Activated T-cell treated with anti-CD3 and anti-CD28 coated beads, Interleukin-2, amount 50 U/mL, for 1 hour (primary cell): ENCODE measurements around the gene UST.
"Not testable (repeated sequence)": the region's sequence is repeated elsewhere in the genome, so short reads cannot be mapped to it uniquely, and the experiment has no call there.

Source experiments
- DNase-seq: peaks from one replicate; pipeline ENCODE4 v3.0.0-alpha.2; 2020

Gene UST

DNA sequence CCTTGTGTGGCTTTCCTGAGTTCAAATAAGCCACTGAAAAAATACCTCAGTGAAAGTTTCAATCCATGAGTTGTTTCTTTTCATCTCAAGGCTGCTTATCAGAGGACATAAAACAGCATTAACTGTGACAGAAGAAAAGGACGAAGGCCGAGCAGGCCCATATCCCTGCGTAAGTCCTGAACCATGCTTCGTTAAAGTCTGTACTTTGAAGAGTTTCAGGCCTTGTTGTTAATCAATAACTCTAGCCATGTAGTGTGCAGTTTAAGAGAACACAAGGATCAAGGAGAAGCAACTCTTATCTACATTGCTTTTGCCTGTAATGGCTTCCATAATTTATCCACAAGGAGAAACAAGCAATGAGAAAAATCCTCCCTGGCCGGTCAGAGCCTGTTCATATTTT lies 165.4 kb downstream of the UST start:
- DNase-seq = no peak

DNA sequence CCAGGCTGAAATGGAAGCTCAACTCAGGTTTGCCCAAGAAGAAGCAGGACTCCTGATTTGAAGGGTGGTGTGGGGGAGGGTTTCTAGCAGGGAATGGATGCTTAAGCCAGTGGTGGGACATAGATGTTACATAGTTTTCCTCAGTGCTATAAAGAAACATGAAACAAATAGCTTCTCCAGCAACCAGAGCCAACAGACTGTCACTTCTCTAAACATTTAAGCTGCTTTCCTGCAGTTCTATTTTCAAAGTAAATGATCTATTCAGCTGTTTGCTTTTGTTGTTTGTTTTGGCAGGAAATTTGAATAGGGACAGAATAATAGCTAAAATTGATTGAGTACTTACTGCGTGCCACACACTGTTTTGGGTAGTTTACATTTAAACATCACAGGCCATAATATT lies 169.0 kb downstream of the UST start:
- DNase-seq = no peak

DNA sequence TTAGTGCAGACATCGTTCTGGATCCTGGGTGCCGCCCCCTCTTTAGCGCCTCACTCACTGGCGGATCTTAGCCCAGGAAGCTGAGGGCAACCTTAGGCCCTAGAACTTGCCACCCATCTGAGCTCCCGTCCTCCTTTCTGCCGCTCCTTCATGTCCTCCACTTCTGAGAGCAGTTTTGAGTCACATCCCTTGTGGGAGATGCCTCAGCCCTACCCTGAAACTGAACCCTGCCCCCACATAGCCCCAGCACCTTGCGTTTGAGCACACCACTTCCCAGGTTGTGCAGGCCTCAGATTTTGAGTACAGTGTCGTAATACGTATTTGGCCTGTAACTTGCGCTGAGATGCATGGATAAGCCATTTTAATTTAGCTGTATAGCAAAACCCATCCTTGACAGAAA lies 169.7 kb downstream of the UST start:
- not testable (repeated sequence) for DNase-seq

DNA sequence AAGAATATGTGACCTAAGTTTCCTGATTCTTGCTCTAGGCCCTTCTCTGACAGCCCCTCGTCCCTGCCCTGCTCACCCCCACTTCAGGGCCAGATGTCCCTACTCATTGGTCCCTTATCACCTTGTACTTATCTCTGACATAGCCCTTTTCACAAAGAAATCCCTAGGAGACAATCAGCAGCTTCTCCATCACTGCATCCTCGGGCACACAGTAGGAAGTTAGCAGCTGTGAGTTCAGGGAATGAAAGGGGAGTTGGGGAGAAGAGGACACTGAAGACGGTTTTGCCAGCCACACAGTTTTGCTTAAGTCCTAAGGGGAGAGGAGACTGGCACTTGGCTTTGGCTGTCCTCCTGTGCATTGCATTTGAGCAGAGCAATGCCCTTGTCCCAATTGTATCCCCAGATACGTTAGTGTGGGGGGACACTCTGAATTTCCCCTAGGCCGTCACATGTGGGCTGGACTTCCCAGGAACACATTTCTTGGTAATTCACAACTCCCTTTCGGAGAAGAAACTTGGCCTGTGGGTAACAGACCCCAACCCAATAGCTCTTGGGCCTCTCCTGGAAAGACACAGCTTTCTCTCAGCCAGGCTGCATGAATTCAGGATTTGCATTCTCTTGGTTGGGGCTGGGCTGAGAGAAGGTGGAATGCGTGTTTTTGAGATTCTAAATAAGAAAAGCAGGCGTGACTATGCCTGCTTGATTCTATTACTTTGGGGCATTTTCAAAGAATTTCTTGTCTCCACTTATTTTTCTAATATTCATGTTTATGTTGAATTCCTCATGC lies 177.6 kb downstream of the UST start:
- no peak for DNase-seq

DNA sequence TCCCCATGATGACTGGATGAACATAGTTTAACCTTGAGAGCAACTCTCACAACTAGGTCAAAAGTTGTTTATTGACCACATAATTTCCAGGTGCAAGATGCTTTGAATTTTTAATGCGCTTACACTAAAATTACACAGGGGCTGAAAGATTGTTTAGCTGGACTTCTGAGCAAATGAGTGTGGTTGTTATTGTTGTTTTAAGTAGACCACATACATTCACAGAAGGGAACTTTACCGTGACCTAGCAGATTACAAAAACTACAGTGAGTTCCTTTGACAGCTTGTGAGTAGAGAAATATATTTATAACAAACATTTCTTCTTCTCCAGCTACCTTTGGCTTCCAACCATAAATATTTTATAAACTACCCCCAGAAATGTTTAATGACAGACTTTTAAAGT lies 178.9 kb downstream of the UST start:
- DNase-seq = no peak

DNA sequence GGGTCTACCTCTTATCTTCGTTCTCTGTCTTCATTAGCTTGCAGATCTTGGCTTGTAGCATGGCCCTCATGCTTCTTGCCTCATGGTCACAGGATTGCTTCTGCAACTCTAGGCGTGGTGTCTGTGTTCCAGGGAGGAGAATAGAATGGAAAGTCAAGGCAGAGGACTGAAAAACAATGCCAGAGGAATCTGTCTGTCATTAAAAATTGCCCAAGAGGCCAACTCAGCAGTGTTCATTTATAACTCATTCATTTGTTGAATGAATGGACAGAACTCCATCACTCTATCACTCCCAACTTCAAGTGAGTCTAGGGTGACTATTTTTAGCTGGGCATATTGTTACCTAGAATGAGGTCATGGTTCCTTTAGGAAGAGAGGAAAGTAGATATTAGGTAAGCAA lies 179.6 kb downstream of the UST start:
- no peak for DNase-seq

DNA sequence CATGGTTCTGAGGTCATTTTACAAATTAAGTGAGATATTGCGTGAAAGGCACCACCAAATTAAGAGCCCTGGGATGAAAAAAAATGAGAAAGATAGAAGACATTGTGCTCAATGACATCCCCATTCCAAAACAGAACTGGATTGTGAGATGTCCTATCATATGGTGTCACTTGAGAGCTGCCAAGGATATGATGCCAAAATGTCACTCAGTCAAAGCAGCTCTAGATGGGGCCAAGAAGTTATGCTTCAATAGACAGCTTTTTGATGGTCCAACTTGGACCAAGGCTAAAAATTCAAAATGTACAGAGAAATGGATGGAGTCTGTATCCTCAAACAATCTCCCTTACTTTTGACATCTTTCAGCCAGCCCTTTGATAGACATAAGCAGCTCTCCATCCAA lies 180.8 kb downstream of the UST start:
- DNase-seq = no peak

DNA sequence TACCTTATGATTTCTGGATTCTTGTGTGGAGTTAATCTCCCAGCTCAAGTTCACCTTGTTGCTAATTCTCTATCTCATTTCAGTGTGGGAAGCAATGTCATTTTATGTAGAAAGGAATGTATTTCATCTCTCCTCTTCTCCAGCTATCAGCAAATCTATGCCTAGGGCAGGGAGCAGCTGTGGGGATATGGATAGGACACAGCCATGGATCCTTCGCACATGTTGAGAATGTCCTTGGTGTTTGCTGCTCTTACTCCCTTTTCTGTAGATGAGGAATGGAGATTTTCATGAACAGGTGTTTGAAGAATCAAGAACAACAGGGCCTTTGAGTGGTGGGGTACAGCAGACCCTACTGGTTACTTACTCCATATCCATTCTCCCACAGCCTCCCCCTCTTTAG lies 182.0 kb downstream of the UST start:
- DNase-seq = no peak

DNA sequence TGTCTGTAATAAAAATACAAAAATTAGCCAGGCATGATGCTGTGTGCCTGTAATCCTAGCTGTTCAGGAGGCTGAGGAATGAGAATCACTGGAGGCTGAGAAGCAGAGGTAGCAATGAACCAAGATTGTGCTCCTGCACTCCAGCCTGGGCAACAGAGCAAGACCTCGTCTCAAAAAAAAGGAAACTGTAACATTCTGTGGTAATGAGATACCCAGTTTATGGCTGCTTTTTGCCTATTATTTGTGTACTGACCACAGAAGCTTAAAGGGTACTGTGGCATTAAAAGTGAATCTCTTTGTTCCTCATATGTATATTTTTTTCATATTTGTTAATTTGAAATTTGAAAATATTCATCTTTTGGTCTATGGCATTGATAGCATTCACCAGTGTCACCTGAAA lies 185.4 kb downstream of the UST start:
- no peak for DNase-seq

DNA sequence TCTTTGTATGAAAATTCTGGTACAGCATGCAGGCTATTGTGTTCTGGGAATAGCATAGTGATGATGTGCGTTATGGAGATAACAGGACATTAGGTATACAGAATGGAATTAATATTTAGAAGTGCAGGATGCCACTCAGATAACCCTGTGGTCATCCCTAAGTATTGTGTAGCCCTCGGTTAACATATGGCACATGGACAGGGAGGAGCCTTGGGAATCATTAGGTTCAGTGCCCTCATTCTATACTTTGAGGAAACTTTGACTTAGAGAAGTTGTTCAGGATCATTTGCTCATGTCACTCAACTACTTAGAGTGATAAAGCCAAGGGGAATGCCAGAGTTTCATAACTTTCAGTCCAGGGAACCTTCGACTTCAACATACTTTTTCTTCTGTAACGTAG lies 185.9 kb downstream of the UST start:
- DNase-seq = no peak

DNA sequence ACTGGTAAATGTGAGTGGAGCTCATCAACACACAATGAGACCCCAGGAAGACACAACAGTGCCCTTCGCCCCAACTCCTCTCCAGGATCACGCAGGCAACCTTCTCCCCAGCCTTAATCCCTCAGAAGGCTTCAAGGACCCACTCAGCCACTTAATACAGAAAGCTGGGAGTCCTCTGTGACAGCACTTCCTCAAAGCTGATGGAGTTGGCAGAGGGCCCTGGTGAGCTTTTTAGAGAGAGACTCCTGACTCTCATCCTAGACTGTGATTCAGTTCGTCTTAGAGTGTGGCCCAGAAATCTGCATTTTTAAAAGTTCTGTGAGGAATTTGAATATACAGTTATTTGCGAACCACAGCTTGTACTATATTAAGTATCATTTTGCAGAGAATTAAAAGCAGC lies 187.7 kb downstream of the UST start:
- no peak for DNase-seq

DNA sequence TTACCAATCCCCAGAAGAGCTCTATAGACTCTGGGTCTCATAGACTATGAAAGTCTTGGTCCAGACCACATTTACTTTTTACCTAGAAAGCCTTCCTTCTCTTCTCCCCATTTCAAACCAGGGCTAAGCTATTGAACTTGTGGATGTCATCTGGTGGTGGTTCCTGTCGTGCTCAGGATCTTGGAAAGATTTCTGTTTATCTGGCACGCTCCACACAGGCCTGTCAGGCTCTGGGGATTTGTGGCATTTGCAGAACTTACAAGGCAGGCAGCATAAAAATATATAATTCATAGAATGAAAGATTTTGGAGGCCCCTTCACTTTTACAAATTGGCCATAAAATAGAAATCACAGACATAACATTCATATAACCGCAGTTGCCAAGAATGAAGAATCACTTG lies 188.1 kb downstream of the UST start:
- no peak for DNase-seq

DNA sequence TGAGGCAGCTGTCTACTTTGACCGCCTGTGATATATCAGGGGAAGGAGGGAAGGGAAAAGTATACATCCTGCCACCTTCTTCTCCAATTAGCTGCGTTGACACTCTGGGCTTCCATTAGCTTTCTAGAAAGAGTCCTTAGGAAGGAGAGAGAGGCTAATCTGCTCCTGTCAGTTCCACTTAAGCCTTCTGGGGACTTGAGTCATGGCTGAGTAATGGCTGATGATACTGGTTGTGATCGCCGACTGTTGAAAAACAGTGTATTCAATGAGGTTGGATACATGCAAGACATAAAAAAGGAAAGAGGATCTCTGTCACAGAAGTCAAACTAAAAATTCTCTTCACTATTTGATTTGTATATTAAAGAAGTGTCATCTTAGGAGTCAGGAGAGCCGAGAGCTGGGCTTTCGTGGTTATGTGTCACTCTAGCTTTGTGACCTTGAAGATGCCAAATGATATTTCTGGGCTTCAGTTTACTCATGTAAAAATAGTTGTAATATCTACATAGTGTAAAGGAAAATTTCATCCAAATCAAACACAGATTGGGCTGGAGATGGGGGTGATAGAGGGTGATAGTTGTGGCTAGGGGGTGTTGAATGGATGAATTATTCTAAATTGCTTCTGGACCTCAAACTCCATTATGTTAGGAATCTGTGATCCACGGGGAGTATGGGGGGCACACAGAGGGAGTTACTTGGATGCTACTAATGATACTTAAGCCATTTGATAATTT lies 189.0 kb downstream of the UST start:
- no peak for DNase-seq

DNA sequence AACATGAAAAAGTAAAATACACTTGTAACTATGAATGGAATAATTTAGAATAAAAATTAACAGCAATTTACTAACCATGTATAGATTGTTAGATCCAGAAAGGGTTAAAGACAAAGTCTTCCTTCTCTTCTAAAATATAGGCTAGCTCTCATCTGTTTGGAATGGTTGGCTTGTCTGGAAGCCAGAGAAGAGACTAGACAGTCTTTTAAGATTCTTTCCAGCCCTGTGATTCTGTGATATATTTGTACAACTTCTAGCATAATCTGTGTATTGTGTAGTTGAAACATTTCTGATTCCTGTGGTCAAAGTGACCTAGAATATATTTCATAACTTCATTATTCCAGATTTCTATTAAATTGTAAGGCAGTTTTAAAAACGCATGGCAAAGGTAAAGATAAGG lies 196.6 kb downstream of the UST start:
- DNase-seq = no peak

DNA sequence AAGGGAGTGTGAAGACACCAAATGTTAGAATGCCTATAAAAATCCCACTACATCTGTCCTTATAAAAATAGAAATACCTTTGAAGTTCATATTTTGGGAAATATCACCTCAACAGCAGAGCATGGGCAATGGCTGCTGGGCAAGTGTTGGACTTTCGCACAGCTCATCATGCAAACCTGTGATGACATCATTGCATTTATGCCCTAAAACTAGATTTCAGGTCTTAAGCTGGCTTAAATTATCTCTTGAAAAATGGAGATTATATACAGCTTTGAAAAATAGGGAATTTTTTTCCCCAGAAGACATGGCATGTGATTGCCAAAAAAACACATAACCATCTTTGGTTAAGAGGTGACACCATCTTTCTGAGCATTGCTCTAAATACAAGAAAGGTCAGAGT lies 197.8 kb downstream of the UST start:
- no peak for DNase-seq

DNA sequence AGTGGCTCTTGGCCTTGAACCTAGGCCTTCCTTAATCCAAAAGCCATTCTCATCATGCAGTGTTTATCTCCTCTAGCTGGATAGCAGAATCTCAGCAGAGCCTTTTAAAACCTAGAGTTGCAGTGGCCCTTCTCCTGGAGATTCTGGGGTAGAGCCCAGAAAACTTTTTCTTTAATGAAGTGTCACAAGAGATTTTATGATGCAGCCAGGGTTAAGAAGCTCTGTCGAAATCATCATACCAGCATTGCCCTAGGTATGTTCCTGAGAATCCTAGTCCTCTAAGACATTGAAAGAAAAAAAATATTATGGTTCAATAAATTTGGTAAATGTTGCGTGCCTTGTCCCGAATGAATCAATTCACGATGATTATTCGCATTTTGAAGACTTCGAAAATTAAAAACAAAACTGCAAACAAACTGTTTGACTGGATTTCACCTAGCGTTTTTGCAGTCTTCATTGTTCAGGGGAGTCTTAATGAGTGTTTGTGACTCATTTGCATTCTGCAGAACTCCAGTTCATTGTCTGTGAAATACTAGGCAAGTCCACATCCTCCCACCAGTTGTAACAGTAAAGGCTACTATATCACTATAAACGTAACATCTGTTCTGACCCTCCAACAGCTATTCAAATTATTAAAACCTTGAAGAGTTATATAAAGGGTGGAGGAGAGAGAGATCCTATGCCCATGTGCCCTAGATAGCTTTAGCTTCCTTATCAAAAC lies 198.6 kb downstream of the UST start:
- DNase-seq = no peak

DNA sequence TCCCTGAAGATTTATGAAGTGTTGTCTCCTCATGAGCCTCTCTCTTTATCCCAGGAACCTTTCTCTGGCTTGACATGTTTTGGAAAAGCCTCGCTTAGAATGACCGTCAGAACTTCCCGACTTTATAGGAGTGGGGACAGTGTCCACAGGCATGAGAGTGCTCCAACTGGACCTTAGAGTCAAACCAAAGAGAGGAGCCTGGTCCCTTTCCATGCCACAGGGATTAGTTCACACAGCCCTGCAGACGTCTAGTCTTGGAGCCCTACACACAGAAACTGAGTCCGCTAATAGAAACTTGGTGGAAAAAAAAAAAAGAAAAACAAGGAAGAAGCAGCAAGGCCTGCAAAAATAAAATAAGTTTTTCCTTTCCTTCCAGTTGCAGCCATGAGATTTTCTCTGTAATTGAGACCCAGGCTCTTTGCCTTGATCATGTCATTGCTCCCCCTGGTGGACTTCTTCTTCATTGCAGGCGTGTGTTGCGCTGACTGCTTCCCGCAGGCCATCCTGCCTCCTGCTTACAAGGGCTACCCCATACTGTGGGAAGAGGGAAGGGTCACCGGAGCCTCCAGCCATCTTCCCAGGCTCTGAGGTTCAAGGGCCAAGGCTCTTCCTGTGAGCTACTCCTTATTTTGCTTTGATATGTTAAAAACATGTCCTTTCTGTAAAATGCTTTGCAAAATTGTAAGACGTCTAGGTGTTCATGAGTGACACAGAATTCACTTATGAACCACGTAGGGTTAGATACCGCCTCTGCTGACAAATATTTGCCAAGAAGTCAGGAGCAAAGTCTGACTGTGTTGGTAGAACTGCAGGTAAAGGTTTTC lies 201.0 kb downstream of the UST start:
- DNase-seq = peak; percentile 75

DNA sequence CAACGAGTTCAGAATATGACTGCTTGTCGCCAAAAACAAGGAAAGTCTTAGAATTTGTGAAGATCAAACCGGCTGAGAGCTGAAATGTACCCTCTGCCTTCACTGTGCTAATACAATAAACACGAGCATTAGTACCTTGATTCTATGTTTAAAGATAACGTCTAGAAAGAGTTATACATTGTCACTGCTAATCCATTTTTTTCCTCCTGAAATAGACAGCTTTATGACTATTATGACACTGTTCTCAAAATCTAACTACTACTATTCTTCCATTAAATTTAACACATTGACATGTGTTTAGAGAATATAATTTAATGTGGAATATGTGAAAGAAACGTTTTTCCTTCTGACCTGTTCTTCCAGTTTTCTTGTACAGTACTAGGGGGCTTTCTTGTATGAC lies 204.8 kb downstream of the UST start:
- DNase-seq = no peak

DNA sequence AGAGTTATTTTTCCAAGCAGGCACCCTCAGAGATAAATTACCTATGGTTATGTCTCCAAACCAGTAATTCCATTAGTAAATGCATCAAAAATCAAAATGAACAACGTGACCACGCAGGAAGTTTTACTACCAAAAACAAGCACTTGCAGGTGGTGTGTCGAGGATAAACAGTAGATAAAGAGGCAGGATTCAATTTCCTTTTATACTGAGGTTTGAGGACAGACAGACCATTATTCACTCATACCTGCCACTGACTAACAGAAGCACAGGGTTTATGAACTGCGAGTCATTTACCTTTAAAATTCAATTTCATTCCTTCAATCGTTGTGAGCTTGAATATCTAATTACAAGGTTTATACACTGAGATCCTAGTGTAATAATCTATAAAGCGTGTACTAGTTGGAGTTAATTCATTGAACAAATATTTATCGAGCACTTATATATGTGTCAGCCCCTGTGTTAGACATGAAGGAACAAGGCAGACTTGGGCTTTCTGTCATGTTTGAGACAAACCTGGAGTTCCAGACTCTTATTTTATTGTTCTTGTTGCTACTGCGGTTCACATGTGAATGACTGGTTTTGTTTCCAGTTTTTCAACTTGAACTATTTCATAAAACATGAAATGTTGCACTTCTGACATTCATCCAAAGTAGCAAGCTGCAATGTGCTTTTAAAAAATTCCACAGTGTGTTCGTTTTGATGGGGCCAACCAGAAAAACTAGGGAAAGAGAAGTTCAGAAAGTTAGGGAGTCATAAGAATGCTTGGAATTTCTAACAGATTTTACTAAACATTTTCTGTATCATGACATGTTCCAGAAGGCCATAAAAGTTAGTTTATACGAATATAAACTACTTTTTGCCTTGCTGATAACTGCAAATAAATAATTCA lies 205.6 kb downstream of the UST start:
- DNase-seq = no peak

DNA sequence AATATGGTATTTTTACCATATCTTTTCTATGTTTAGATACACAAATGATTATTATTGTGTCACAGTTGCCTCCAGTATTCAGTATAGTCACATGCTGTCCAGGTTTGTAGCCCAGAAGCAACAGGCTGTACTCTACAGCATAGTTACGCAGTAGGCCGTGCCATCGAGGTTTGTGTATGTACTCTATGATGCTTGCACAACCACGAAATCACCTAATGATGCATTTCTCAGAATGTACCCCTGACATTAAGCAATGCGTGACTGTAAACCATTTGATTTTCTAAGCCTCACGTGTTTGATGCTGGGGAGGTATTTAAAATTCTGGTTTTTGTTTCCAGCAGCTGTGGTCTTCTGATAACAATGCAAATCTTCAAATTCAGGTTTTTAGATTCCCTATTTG lies 207.6 kb downstream of the UST start:
- no peak for DNase-seq

DNA sequence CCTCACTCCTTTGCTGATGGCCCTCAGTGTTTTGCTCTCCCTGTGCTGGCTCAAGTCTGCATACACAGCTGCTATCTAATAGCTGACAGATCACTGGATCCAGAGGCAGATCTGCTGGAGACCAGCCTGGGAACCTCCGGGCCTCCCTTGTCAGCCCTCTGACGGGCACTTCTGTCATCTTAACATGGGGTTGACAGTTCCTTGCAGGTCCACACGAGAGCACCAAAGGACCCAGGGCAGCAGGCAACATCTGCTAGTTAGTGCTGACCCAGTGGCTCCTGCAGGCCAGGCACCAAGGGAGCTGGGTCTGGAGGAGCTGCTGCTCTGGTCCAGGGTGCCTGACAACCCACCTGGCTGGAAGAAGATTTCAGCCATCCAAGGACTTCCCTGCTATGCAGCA lies 208.1 kb downstream of the UST start:
- no peak for DNase-seq

DNA sequence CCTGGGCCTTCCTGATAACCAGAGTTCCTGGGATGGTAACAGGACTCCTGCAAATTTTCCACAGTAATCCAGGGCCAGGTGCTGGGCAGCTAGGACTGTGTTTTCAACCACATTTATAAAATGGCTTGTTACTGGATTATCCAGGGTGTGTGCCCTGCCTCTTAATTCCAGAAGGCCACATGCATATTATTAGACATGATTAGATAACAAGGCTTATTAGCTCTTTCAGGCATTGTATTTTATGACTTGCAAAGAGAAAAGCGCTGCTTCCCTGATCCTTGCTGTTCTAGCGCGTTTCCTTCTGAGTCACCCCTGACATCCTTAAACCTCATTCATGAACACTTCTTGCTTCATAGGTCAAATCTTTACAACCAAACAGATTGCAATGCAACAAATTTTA lies 208.6 kb downstream of the UST start:
- no peak for DNase-seq
